GM12892 (cell line): ENCODE results near the gene TTC27.

Experiments
- DNase-seq: peaks from one replicate; pipeline ENCODE4 v3.0.0; 2011; ENCODE audit not compliant: insufficient read length
- FAIRE-seq: peaks from 2 replicates; lab custom pipeline; 2011; peaks lifted over from hg19 to GRCh38; lab: Jason Lieb, UNC
- POLR2A ChIP-seq: IDR thresholded peaks from 2 replicates; pipeline ENCODE4 v1.6.1; 2011; ENCODE audit warnings: low read depth, low read length, control low read depth
- POLR2AphosphoS5 ChIP-seq: IDR thresholded peaks from 2 replicates; pipeline ENCODE4 v1.6.1; 2011; ENCODE audit warnings: low read depth, low read length, control low read depth
- TAF1 ChIP-seq: IDR thresholded peaks from 2 replicates; pipeline ENCODE4 v1.6.1; 2011; ENCODE audit warnings: low read depth, mild to moderate bottlenecking, control low read depth, low read length, borderline replicate concordance

The TTC27 gene

DNA sequence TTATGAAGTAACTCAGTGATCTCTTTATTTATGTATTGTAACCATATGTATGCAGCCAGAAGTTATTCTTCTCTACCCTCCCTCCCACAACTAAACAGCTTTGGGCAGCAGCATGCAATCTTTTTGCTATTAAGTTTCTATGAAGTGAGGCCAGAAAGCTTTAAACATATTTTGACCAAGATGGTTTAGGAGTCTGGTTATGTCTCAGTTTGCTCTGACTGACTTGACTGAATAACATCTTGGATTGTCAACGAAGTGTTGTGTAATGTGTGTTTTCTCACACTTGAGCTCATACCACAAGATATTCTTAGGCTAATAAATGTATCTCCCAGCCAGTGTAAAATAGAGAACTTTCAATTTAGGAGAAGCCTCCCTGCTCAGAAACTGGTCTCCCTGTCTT lies 104.3 kb downstream of the TTC27 start:
- DNase-seq (no peak), FAIRE-seq (no peak)
- no peak for TF ChIP-seq POLR2AphosphoS5
- no peak for TF ChIP-seq POLR2A
- TF ChIP-seq TAF1: no peak

DNA sequence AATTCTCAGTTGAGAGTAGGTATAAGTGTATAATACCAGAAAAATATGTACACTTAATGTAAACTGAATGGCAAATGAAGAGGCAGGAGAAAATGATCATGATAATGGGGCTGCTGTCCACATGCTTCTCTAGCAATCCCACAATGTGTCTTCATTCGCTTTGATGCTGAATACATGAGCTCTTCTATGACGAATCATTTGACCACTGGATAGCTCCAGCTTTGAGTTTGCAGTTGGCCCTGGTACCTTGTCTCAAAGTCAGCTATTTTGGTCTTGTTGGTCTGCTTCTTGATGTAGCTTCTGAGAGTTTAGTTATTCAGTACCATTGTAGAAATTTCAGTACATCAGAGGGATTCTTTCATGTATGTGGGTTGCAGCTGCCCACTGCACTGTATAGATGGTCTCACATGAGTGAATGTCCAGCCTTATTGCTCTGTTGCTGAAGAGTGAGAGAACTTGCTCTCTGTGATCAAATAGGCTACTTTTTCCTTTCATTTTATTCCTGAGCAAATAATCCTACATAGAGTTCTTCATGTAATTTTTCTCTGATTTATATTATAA lies 105.1 kb downstream of the TTC27 start:
- DNase-seq (no peak), FAIRE-seq (peak; percentile 21)
- no peak for TF ChIP-seq TAF1
- no peak for TF ChIP-seq POLR2AphosphoS5
- TF ChIP-seq POLR2A: no peak

DNA sequence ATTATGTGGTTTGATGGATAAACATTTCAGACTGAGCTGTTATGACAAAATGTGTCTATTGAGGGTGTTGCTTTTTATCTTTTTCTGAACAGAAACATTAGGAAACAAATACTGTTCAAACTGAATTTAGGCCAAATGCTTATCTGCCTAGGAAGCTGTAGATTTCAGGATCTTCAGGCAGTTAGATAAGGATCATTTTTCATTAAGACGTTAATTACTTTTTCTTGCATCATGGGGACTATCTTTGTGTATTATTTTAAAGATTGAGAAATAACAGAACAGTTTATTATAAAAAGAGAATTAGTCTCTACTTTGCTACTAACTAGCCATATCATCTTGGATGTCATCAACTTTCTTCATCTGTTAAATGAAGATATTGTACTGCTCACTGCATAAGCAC lies 107.5 kb downstream of the TTC27 start:
- TF ChIP-seq POLR2A (no peak), POLR2AphosphoS5 (no peak), TAF1 (no peak)
- FAIRE-seq (no peak), DNase-seq (no peak)

DNA sequence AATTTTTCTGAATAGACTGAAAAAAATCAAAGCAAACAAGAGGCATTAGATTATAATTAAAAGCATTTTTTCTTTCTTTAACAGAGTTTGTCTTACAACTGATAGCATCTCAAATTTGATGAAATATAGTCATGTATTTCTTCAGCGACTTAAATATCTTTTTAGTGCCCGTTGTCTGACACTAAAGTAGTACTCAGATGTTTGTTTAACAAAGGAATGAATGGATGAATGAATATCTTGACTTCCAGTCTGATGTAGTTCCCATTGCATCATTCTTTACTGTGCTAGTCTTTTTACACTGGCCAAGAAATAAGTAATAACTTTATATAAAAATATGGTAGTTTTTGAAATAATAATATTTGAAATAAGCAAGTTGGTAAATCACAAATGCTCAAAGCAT lies 111.1 kb downstream of the TTC27 start:
- FAIRE-seq (no peak), DNase-seq (no peak)
- TF ChIP-seq POLR2A (no peak), TAF1 (no peak), POLR2AphosphoS5 (no peak)

DNA sequence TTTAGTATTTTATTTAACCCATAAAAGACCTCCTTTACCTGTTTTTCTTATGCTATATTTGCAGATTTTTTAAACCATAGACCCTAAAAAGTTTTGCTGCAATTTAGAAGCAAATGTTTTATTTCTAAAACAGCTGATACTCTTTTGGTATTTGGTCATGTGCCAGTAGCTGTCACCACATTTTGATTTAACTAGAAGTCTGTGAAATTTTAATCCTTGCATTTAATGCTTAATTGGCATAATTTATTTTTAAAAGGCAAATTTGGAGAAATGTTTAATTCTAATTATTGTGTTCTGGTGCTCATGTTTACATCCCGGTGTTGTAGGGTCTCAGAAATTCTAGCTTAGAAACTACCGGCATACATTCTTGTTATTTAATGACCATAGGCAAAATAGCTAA lies 111.8 kb downstream of the TTC27 start:
- FAIRE-seq (no peak), DNase-seq (no peak)
- no peak for TF ChIP-seq TAF1
- no peak for TF ChIP-seq POLR2AphosphoS5
- no peak for TF ChIP-seq POLR2A

DNA sequence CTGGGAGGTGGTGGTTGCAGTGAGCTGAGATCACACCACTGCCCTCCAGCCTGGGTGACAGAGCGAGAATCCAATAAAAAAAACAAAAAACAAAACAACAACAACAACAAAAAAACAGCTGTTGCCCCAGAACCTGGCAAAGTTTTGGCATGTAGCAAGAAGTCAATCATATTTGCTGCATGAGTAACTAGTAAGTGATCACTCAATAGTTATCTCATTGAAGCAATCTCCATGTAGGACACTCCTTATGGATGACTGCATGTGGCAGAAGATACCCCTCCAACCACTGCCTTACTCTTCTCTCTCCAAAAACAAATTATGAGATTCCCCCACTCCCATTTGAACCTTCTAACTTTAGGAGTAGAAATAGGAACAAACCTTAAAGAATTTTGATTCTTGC lies 113.7 kb downstream of the TTC27 start:
- FAIRE-seq (no peak), DNase-seq (no peak)
- TF ChIP-seq POLR2AphosphoS5 (no peak), POLR2A (no peak), TAF1 (no peak)

DNA sequence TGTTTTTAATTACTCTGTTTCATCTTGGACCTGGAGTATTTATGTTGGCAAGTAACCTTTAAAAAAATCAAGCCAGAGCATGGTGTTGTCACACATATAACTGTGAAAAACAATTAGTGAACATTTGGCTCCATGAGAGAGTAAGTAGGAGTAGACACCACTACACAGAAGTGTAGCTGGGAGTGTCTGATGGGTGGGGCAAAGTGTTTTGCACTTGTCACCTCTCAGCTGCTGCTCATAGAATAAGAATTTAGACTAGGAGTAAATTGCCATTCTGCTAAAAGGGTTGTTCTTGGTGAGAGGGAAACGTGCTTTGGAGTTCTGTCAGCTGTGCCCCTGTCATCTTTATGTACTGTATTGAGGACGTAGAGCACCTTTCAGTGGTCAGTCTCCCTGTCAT lies 114.5 kb downstream of the TTC27 start:
- TF ChIP-seq POLR2A (no peak), POLR2AphosphoS5 (no peak), TAF1 (no peak)
- DNase-seq (no peak), FAIRE-seq (no peak)

DNA sequence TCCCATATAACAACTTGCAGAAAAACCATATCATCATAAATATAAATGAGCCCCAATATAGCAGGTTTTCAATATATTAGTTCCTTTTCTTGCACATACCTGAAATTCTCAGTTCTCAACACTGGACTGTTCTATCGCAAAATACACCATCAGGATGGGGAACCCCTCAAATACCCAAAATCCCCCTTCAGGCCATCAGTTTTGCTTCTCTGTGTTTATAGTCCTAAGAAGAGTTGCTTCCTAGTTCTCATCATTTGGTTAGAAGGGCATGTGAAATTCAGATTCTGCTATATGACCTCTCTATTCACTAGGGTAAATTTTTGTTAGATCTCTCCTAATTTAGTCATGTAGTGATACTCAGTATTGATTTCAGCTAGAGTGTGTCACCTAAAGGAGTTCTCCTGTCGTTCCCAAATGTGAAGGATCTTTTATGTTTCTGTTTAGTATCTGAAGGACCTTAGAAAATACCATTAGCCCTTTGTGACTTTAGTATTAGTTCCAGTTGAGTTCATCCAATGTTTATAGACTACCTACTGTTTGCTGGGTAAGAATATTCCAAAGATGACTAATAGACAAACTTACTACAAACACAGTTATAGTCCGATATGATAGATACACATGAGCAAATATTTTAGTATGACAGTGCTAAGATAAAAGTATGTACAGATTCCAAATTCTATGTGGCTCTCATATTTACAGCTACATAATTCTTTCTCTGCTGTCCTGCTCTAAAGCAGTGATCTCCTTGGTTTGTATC lies 115.8 kb downstream of the TTC27 start:
- DNase-seq (no peak), FAIRE-seq (peak; percentile 54)
- TF ChIP-seq POLR2AphosphoS5 (no peak), TAF1 (no peak), POLR2A (no peak)

DNA sequence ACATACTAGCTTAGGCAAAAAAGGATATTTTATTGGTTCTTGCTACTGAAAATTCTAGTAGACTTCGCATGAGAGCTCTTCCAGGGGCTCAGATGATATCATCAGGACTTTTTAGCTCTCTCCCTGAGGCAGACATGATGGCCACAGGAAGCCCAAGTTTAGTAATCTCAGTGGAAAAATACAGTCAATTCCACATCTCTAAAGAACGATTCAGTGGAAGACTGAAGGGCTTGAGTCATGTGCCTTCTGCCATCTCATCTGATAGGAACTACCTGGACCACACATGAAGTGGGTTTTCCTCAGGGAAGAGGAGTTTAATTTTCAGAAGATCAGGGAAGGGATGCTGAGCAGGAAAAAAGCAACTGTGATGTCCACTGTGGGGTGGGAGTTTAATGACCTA lies 117.3 kb downstream of the TTC27 start:
- no peak for DNase-seq
- no peak for FAIRE-seq
- TF ChIP-seq POLR2A (no peak), POLR2AphosphoS5 (no peak), TAF1 (no peak)

DNA sequence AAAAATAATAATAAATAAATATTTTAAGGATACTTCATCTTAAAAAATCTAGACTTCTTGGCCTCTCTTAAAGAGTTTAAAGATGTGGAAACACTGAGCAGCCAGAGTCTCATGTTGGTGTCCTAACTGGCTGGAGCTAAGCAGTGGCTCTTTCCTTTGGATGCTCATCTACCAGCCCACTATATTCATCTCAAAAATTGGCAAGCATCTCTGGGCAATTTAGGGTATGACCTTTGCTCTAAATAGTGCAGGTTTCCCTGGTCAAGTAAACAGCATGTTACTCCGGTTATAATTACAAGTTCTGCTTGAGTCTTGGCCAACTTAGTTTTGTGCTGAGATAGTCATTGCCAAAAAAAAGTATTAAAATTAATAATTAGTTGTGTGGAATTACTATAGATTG lies 117.8 kb downstream of the TTC27 start:
- DNase-seq: no peak
- TF ChIP-seq POLR2AphosphoS5 (no peak), TAF1 (no peak), POLR2A (no peak)
- FAIRE-seq: no peak

DNA sequence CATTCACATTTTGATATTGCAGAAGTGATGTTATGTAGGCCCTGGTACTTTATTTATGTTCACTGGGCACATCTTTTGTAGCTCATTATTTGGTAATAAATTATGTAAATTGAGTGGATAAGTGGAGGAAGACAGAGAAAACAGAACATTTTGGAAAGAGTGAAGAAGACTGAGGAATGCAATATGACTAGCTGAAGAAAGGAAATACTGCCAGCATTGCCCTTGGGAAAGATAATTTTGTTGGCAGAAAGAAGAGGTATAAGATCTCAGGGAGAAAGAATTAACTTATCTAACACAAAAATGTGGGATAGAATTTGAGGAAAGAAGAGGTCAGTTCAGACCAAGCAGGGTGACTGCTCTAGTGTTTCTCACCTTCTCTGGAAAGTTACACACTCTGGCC lies 118.8 kb downstream of the TTC27 start:
- no peak for TF ChIP-seq POLR2AphosphoS5
- TF ChIP-seq TAF1: no peak
- no peak for TF ChIP-seq POLR2A
- FAIRE-seq (no peak), DNase-seq (no peak)

DNA sequence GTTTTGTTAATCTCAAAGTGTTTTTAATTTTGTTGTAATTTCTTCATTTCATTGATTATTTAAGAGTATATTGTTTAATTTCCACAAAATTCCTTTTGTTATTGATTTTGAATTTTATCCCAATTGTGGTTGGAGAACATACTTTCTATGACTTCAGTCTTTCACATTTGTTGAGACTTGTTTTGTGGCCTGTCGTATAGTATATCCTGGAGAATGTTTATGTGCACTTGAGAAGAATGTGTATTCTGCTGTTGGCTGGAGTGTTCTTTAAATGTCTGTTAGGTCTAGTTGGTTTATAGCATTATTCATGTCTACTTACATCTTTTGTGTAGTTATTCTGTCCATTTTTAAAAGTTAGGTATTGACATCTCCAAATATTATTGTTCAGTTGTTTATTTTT lies 120.3 kb downstream of the TTC27 start:
- FAIRE-seq (no peak), DNase-seq (no peak)
- no peak for TF ChIP-seq TAF1
- TF ChIP-seq POLR2A: no peak
- TF ChIP-seq POLR2AphosphoS5: no peak

DNA sequence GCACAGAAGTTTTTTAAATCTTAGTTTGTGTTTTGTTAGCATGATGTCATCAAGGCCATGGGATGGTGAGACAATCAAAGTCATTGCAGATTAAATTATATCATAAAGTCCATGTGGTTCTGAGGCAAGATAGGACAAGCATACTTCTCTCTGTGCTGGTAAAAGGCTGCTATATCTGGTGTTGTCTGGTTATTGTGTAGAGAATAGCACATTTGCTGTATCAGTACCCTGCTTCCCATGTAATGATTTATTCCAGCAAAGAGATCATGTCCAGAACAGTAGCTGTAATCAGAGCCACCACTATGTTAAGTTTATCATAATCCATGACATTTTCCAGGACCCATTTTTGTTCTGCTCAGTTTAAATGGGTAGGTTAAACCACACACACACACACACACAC lies 123.0 kb downstream of the TTC27 start:
- peak; percentile 5 for FAIRE-seq
- no peak for TF ChIP-seq POLR2AphosphoS5
- no peak for TF ChIP-seq POLR2A
- no peak for TF ChIP-seq TAF1
- DNase-seq: no peak
